Naive thymus-derived CD8-positive, alpha-beta T cell (primary cell): ENCODE data around the gene QSER1. TPM values are rescaled to one million over a fixed set of nuclear protein-coding genes. Genes with fewer than 3 reads are reported as not detected.
"Not testable (repeated sequence)": the region's sequence is repeated elsewhere in the genome, so short reads cannot be mapped to it uniquely, and the experiment has no call there.

ENCODE experiments used
- ATAC-seq, 2 donors: fragments of 150-1000 bp; cut with Tn5 transposase in 1 of 2; sonication (Bioruptor Pico), chemical (Tn5 transposase) in 1 of 2; 1 replicate in 1 of 2; 2 replicates in 1 of 2; pipeline ENCODE4 v1.10.0; 2021; ENCODE audit warnings: mild to moderate bottlenecking in 2 of 2, moderate library complexity in 2 of 2
- POLR2A ChIA-PET: fragments of 350-600 bp; sonication (Branson Sonifier 250); formaldehyde crosslinking; loops from one replicate; lab custom pipeline; 2021; ENCODE audit warnings: antibody characterized with exemption; lab: Charles Lee
- DNase-seq, 10 donors: peaks; one replicate each; pipeline versions ENCODE4 v3.0.0 to v3.0.0-alpha.2; 2020 to 2022
- H3K27ac Mint-ChIP-seq, 10 donors: one replicate each; pipeline ENCODE4 v1.8.0; 2020 to 2022; ENCODE audit warnings: mild to moderate bottlenecking in 10 of 10, mixed read lengths in 10 of 10, moderate library complexity in 4 of 10, inconsistent platforms in 1 of 10
- H3K27me3 Mint-ChIP-seq, 5 donors: one replicate each; pipeline ENCODE4 v1.8.0; 2021 to 2022; ENCODE audit warnings: mixed read lengths in 5 of 5
- H3K36me3 Mint-ChIP-seq, 3 donors: one replicate each; pipeline ENCODE4 v1.8.0; 2020 to 2022; ENCODE audit warnings: mixed read lengths in 3 of 3, mild to moderate bottlenecking in 2 of 3, inconsistent platforms in 1 of 3
- H3K4me1 Mint-ChIP-seq, 4 donors: one replicate each; pipeline ENCODE4 v1.8.0; 2021 to 2022; ENCODE audit warnings: mixed read lengths in 4 of 4
- H3K4me3 Mint-ChIP-seq, 10 donors: one replicate each; pipeline ENCODE4 v1.8.0; 2020 to 2022; ENCODE audit warnings: mild to moderate bottlenecking in 10 of 10, mixed read lengths in 10 of 10, moderate library complexity in 6 of 10, inconsistent platforms in 1 of 10
- H3K9me3 Mint-ChIP-seq, 9 donors: one replicate each; pipeline ENCODE4 v1.8.0; 2020 to 2022; ENCODE audit warnings: mixed read lengths in 9 of 9, mild to moderate bottlenecking in 3 of 9, inconsistent platforms in 1 of 9, moderate library complexity in 1 of 9
- polyA plus RNA-seq, 3 donors: library from polyadenylated mRNA; unstranded; fragments of 300-500 nt; fragmentation: Illumina TruSeq; gene quantifications; one replicate each; pipeline ENCODE4 v1.2.3, GENCODE V29; 2021
- total RNA-seq, 8 experiments: library from RNA in 2 of 8; stranded (reverse) in 2 of 8; gene quantifications; one replicate each; pipeline ENCODE4 v1.2.3 and lab custom pipeline; 2021 to 2026

QSER1 gene
- total and polyA plus RNA-seq, 5 experiments from 2014 or later = 0.55 to 11.4 (median 0.93) TPM

- Mint-ChIP-seq H3K27me3 (no peaks in the 10 kb centered on the region), H3K36me3 (peaks cover 12 to 45% (median 33%) of the 10 kb centered on the region in 3 donors), H3K4me1 (peaks cover 5 to 11% (median 8%) of the 10 kb centered on the region in 4 donors), H3K9me3 (peaks cover 0 to 2% (median 0%) of the 10 kb centered on the region in 9 donors), H3K4me3 (no peak overlapping the region), H3K27ac (no peak overlapping the region)
- ATAC-seq (no peak), DNase-seq (no peak)
- POLR2A ChIA-PET = no interaction called here
Measured at GRCh38 chr11:32940865-32941264, 48.3 kb downstream of the QSER1 start.

- H3K4me3 Mint-ChIP-seq = no peak overlapping the region
- H3K27me3 Mint-ChIP-seq = no peaks in the 10 kb centered on the region
- POLR2A ChIA-PET = interaction anchor here (0.6 kb wide), 1 partner anchor 35 kb away, joined by 3 read pairs; no protein-coding TSS in a partner anchor
- no peak overlapping the region for H3K27ac Mint-ChIP-seq
- DNase-seq = no peak
- no peaks in the 10 kb centered on the region for H3K4me1 Mint-ChIP-seq
- peaks cover 7 to 14% (median 7%) of the 10 kb centered on the region in 3 donors for H3K36me3 Mint-ChIP-seq
- peaks cover 0 to 15% (median 9%) of the 10 kb centered on the region in 9 donors for H3K9me3 Mint-ChIP-seq
- no peak for ATAC-seq
Measured at GRCh38 chr11:32947978-32948377, 55.4 kb downstream of the QSER1 start.

- no peak for ATAC-seq
- POLR2A ChIA-PET = no interaction called here
- Mint-ChIP-seq H3K36me3 (peaks cover 7 to 16% (median 12%) of the 10 kb centered on the region in 3 donors), H3K4me1 (no peaks in the 10 kb centered on the region), H3K9me3 (peaks cover 0 to 15% (median 9%) of the 10 kb centered on the region in 9 donors), H3K4me3 (no peak overlapping the region), H3K27ac (peak overlapping the region in 1 of 10 donors; percentile 51), H3K27me3 (no peaks in the 10 kb centered on the region)
- no peak for DNase-seq
Measured at GRCh38 chr11:32949739-32950138, 57.1 kb downstream of the QSER1 start.

GRCh38 chr11:32952421-32952820 is 59.8 kb downstream of the QSER1 start:
- no peak overlapping the region for H3K27ac Mint-ChIP-seq
- H3K4me1 Mint-ChIP-seq = no peaks in the 10 kb centered on the region
- ATAC-seq (no peak), DNase-seq (no peak)
- H3K36me3 Mint-ChIP-seq = peaks cover 7 to 21% (median 16%) of the 10 kb centered on the region in 3 donors
- POLR2A ChIA-PET = no interaction called here
- peaks cover 0 to 10% (median 7%) of the 10 kb centered on the region in 9 donors for H3K9me3 Mint-ChIP-seq
- no peak overlapping the region for H3K4me3 Mint-ChIP-seq
- H3K27me3 Mint-ChIP-seq = no peaks in the 10 kb centered on the region

- peaks cover 0 to 27% (median 7%) of the 10 kb centered on the region in 3 donors for H3K36me3 Mint-ChIP-seq
- H3K4me1 Mint-ChIP-seq = no peaks in the 10 kb centered on the region
- no peaks in the 10 kb centered on the region for H3K27me3 Mint-ChIP-seq
- no peaks in the 10 kb centered on the region for H3K9me3 Mint-ChIP-seq
- DNase-seq (no peak), ATAC-seq (no peak)
- POLR2A ChIA-PET = no interaction called here
- no peak overlapping the region for H3K4me3 Mint-ChIP-seq
- no peak overlapping the region for H3K27ac Mint-ChIP-seq
Measured at GRCh38 chr11:32953700-32954099, 61.1 kb downstream of the QSER1 start.

GRCh38 chr11:32960553-32961164 is 68.0 kb downstream of the QSER1 start:
- no peak for ATAC-seq
- Mint-ChIP-seq H3K4me3 (no peak overlapping the region), H3K27ac (no peak overlapping the region), H3K4me1 (no peaks in the 10 kb centered on the region), H3K36me3 (peaks cover 0 to 41% (median 11%) of the 10 kb centered on the region in 3 donors), H3K9me3 (no peaks in the 10 kb centered on the region), H3K27me3 (no peaks in the 10 kb centered on the region)
- peak in 3 of 10 donors; percentile 61 to 65 (median 61) for DNase-seq
- POLR2A ChIA-PET = no interaction called here

GRCh38 chr11:32962016-32962415 is 69.4 kb downstream of the QSER1 start:
- POLR2A ChIA-PET = no interaction called here
- no peak overlapping the region for H3K27ac Mint-ChIP-seq
- H3K36me3 Mint-ChIP-seq = peaks cover 0 to 40% (median 8%) of the 10 kb centered on the region in 3 donors
- no peaks in the 10 kb centered on the region for H3K9me3 Mint-ChIP-seq
- H3K4me3 Mint-ChIP-seq = no peak overlapping the region
- H3K4me1 Mint-ChIP-seq = peaks cover 0 to 2% (median 0%) of the 10 kb centered on the region in 4 donors
- no peak for ATAC-seq
- no peaks in the 10 kb centered on the region for H3K27me3 Mint-ChIP-seq
- no peak for DNase-seq

GRCh38 chr11:32963721-32964120 is 71.1 kb downstream of the QSER1 start:
- Mint-ChIP-seq H3K36me3 (peaks cover 0 to 33% (median 8%) of the 10 kb centered on the region in 3 donors), H3K9me3 (no peaks in the 10 kb centered on the region), H3K4me3 (no peak overlapping the region), H3K27me3 (no peaks in the 10 kb centered on the region), H3K4me1 (peaks cover 0 to 2% (median 0%) of the 10 kb centered on the region in 4 donors), H3K27ac (no peak overlapping the region)
- ATAC-seq = no peak
- POLR2A ChIA-PET = no interaction called here
- no peak for DNase-seq

- Mint-ChIP-seq H3K4me1 (peaks cover 0 to 2% (median 0%) of the 10 kb centered on the region in 4 donors), H3K27me3 (no peaks in the 10 kb centered on the region), H3K36me3 (peaks cover 0 to 46% (median 12%) of the 10 kb centered on the region in 3 donors), H3K9me3 (no peaks in the 10 kb centered on the region), H3K27ac (no peak overlapping the region), H3K4me3 (no peak overlapping the region)
- ATAC-seq (no peak), DNase-seq (no peak)
- POLR2A ChIA-PET = no interaction called here
Measured at GRCh38 chr11:32968541-32968940, 75.9 kb downstream of the QSER1 start.

GRCh38 chr11:32972233-32972632 is 79.6 kb downstream of the QSER1 start:
- H3K9me3 Mint-ChIP-seq, DNase-seq, ATAC-seq, H3K4me1 Mint-ChIP-seq, H3K4me3 Mint-ChIP-seq, H3K27me3 Mint-ChIP-seq: not testable (repeated sequence)
- Mint-ChIP-seq H3K27ac (peak overlapping the region in 1 of 10 donors; percentile 18), H3K36me3 (peaks cover 0 to 67% (median 16%) of the 10 kb centered on the region in 3 donors)
- POLR2A ChIA-PET = interaction anchor here (0.7 kb wide), 1 partner anchor 21 kb away, joined by 3 read pairs; no protein-coding TSS in a partner anchor

- peaks cover 0 to 65% (median 16%) of the 10 kb centered on the region in 3 donors for H3K36me3 Mint-ChIP-seq
- H3K4me3 Mint-ChIP-seq = no peak overlapping the region
- DNase-seq (no peak), ATAC-seq (no peak)
- H3K27ac Mint-ChIP-seq = peak overlapping the region in 1 of 10 donors; percentile 12
- H3K4me1 Mint-ChIP-seq = peaks cover 0 to 2% (median 0%) of the 10 kb centered on the region in 4 donors
- H3K27me3 Mint-ChIP-seq = no peaks in the 10 kb centered on the region
- no peaks in the 10 kb centered on the region for H3K9me3 Mint-ChIP-seq
- POLR2A ChIA-PET = interaction anchor here (0.5 to 0.6 kb wide), 2 partner anchors 55 to 93 kb away, joined by 3 to 10 read pairs; no protein-coding TSS in a partner anchor
Measured at GRCh38 chr11:32972781-32973180, 80.2 kb downstream of the QSER1 start.

- Mint-ChIP-seq H3K27ac (peak overlapping the region in 2 of 10 donors; percentile 9 to 63), H3K4me3 (no peak overlapping the region), H3K9me3 (no peaks in the 10 kb centered on the region), H3K36me3 (peaks cover 0 to 2% (median 0%) of the 10 kb centered on the region in 3 donors), H3K4me1 (no peaks in the 10 kb centered on the region), H3K27me3 (no peaks in the 10 kb centered on the region)
- DNase-seq (no peak), ATAC-seq (no peak)
- POLR2A ChIA-PET = no interaction called here
Measured at GRCh38 chr11:32982626-32983025, 90.0 kb downstream of the QSER1 start.

GRCh38 chr11:32983506-32983905 is 90.9 kb downstream of the QSER1 start:
- POLR2A ChIA-PET = interaction anchor here (1.2 kb wide), 1 partner anchor 9 kb away, joined by 4 read pairs; no protein-coding TSS in a partner anchor
- ATAC-seq (no peak), DNase-seq (no peak)
- Mint-ChIP-seq H3K4me1 (no peaks in the 10 kb centered on the region), H3K9me3 (no peaks in the 10 kb centered on the region), H3K4me3 (no peak overlapping the region), H3K27ac (no peak overlapping the region), H3K27me3 (no peaks in the 10 kb centered on the region), H3K36me3 (no peaks in the 10 kb centered on the region)
